NB4 (cell line): ENCODE results near the gene PITPNC1.

Experiments
- CTCF ChIP-seq: IDR thresholded peaks from one replicate; pipeline ENCODE4 v1.5.1; 2012; ENCODE audit warnings: low read depth, low read length
- MAX ChIP-seq: IDR thresholded peaks from 2 replicates; pipeline ENCODE4 v1.6.1; 2011; ENCODE audit warnings: low read depth, low read length

GRCh38 chr17:67456889-67457288 is 79.8 kb downstream of the PITPNC1 start:
- TF ChIP-seq CTCF, result no peak
- no peak for TF ChIP-seq MAX
